Measurements from ENCODE around the gene RGS14. TPM values are rescaled to one million over a fixed set of nuclear protein-coding genes. Genes with fewer than 3 reads are reported as not detected.

RGS14 gene
- 5.1 and 13.1 TPM in 2 replicates for total RNA-seq

GRCh38 chr5:177357459-177358351, at the start of gene RGS14:
Gene RGS14 (plus strand): TSS chr5:177357924. CDS start chr5:177358025, 101 bp downstream.

GRCh38 chr5:177311723-177312648, 45.7 kb upstream of the RGS14 start, which contains the start of gene MXD3:
Gene MXD3 (minus strand): TSS chr5:177311898. CDS start chr5:177311830, 68 bp downstream.

GRCh38 chr5:177351392-177352329, 6.1 kb upstream of the RGS14 start, which contains the start of gene LMAN2:
Gene LMAN2 (minus strand): TSS chr5:177351668. CDS start chr5:177351647, 21 bp downstream.

GRCh38 chr5:177384134-177384533, 26.4 kb downstream of the RGS14 start, which contains the start of gene SLC34A1:
Gene SLC34A1 (plus strand): TSS chr5:177384434. CDS start chr5:177385742, 1,308 bp downstream.

GRCh38 chr5:177399997-177400868, 42.5 kb downstream of the RGS14 start, which contains the start of gene PFN3:
Gene PFN3 (minus strand): TSS chr5:177400661. CDS start chr5:177400576, 85 bp downstream.

GRCh38 chr5:177409043-177409801, 51.5 kb downstream of the RGS14 start, which contains the start of gene F12:
Gene F12 (minus strand): TSS chr5:177409564. CDS start chr5:177409527, 37 bp downstream.

Other genes starting within 250 kb of the RGS14 start
- gene NSD1, start 224.2 kb upstream of the RGS14 start, total RNA-seq: 14.0 and 15.6 TPM in 2 replicates
- gene RAB24, start 54.2 kb upstream of the RGS14 start, total RNA-seq: 21.5 and 22.0 TPM in 2 replicates
- 230 and 248 TPM in 2 replicates for gene PRELID1, start 54.1 kb upstream of the RGS14 start, total RNA-seq
- gene MXD3, start 46.0 kb upstream of the RGS14 start, total RNA-seq: 81.2 and 89.0 TPM in 2 replicates
- gene LMAN2, start 6.3 kb upstream of the RGS14 start, total RNA-seq: 253 and 263 TPM in 2 replicates
- not detected in 2 replicates for gene SLC34A1, start 26.5 kb downstream of the RGS14 start, total RNA-seq
- not detected in 2 replicates for gene PFN3, start 42.7 kb downstream of the RGS14 start, total RNA-seq
- gene F12, start 51.6 kb downstream of the RGS14 start, total RNA-seq: 0.74 and 1.0 TPM in 2 replicates
- 31.7 and 34.5 TPM in 2 replicates for gene GRK6, start 68.8 kb downstream of the RGS14 start, total RNA-seq
- 15.9 and 21.5 TPM in 2 replicates for gene PRR7, start 88.9 kb downstream of the RGS14 start, total RNA-seq
- gene DBN1, start 115.7 kb downstream of the RGS14 start, total RNA-seq: 224 and 238 TPM in 2 replicates
- gene PDLIM7, start 139.7 kb downstream of the RGS14 start, total RNA-seq: 198 and 220 TPM in 2 replicates
- 0.17 and 0.74 TPM in 2 replicates for gene DOK3, start 151.9 kb downstream of the RGS14 start, total RNA-seq
- 136 and 137 TPM in 2 replicates for gene DDX41, start 159.0 kb downstream of the RGS14 start, total RNA-seq
- 16.0 and 22.0 TPM in 2 replicates for gene FAM193B, start 196.6 kb downstream of the RGS14 start, total RNA-seq
- gene TMED9, start 234.3 kb downstream of the RGS14 start, total RNA-seq: 139 and 146 TPM in 2 replicates
- 40.7 and 43.5 TPM in 2 replicates for gene B4GALT7, start 242.2 kb downstream of the RGS14 start, total RNA-seq